Measurements from ENCODE around the gene DAB2IP. TPM values are rescaled to one million over a fixed set of nuclear protein-coding genes. Genes with fewer than 3 reads are reported as not detected.

The DAB2IP gene
- total RNA-seq, 1 donor from 2014 or later: 41.7 TPM

GRCh38 chr9:121626012-121626411 lies 25.4 kb upstream of the DAB2IP start:
- peaks cover 4% of the 10 kb centered on the region for H3K36me3 Mint-ChIP-seq (ENCODE audit: low read depth, unreplicated experiment)
- no peak overlapping the region for H3K4me3 Mint-ChIP-seq (ENCODE audit: unreplicated experiment)
- H3K27me3 Mint-ChIP-seq (ENCODE audit: low read depth, unreplicated experiment): peaks cover 14% of the 10 kb centered on the region
- peaks cover 11% of the 10 kb centered on the region for H3K4me1 Mint-ChIP-seq (ENCODE audit: low read depth, unreplicated experiment)
- H2AFZ ChIP-seq (ENCODE audit: low read depth, low read length): no peak overlapping the region
- H3K9me3 Mint-ChIP-seq (ENCODE audit: unreplicated experiment): no peaks in the 10 kb centered on the region
- no peaks in the 10 kb centered on the region for H3K36me3 ChIP-seq (ENCODE audit: insufficient read depth, low read length)
- no peaks in the 10 kb centered on the region for H3K27me3 ChIP-seq (ENCODE audit: insufficient read depth, low read length)
- H3K4me3 ChIP-seq (ENCODE audit: insufficient read depth, low read depth, low read length): no peak overlapping the region
- no peak for FAIRE-seq
- H3K79me2 ChIP-seq (ENCODE audit: insufficient read depth, low read length): no peaks in the 10 kb centered on the region
- no peak overlapping the region for H3K9ac ChIP-seq (ENCODE audit: low read length)
- H3K4me2 ChIP-seq (ENCODE audit: low read length): no peak overlapping the region
- peaks cover 5% of the 10 kb centered on the region for H4K20me1 ChIP-seq (ENCODE audit: insufficient read depth, low read length)
- no peak for DNase-seq (ENCODE audit: low read depth)
- no peaks in the 10 kb centered on the region for H3K9me3 ChIP-seq (ENCODE audit: insufficient read depth, low read depth, low read length)
- TF ChIP-seq CTCF (IDR thresholded peaks at IDR 0.05; ENCODE audit: insufficient read depth, low read depth, low read length) (no peak), EZH2 (IDR thresholded peaks at IDR 0.05; ENCODE audit: insufficient read depth, low read length) (no peak)
- no peak overlapping the region for H3K27ac ChIP-seq (ENCODE audit: low read depth, low read length)
- no peak overlapping the region for H3K27ac Mint-ChIP-seq (ENCODE audit: unreplicated experiment)
- no peaks in the 10 kb centered on the region for H3K4me1 ChIP-seq (ENCODE audit: insufficient read depth, low read length)

DNA sequence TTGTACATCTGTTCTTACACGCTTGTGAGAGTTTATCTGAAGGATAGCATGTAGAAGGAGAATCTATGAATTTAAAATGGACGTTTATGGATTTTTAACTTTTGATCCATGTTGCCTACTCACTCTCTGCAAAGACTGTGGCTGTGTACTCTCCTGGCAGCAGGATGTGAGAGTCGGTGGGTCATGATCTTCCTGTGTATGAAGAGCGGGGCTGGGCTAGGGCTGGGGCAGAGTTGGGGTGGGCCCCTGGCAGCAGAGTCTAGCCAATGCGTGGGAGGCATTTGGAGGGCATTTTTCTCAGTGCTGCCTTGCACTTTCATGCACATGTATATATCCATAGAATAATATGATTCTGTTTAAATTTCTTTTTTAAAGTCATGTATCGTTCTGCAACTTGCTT lies 24.0 kb upstream of the DAB2IP start:
- Mint-ChIP-seq H3K4me3 (ENCODE audit: unreplicated experiment) (no peak overlapping the region), H3K9me3 (ENCODE audit: unreplicated experiment) (no peaks in the 10 kb centered on the region), H3K36me3 (ENCODE audit: low read depth, unreplicated experiment) (peaks cover 4% of the 10 kb centered on the region), H3K4me1 (ENCODE audit: low read depth, unreplicated experiment) (peaks cover 9% of the 10 kb centered on the region), H3K27me3 (ENCODE audit: low read depth, unreplicated experiment) (peaks cover 17% of the 10 kb centered on the region), H3K27ac (ENCODE audit: unreplicated experiment) (no peak overlapping the region)
- no peak overlapping the region for H3K27ac ChIP-seq (ENCODE audit: low read depth, low read length)
- no peak overlapping the region for H3K4me2 ChIP-seq (ENCODE audit: low read length)
- H3K9ac ChIP-seq (ENCODE audit: low read length): no peak overlapping the region
- TF ChIP-seq EZH2 (IDR thresholded peaks at IDR 0.05; ENCODE audit: insufficient read depth, low read length) (no peak), CTCF (IDR thresholded peaks at IDR 0.05; ENCODE audit: insufficient read depth, low read depth, low read length) (no peak)
- no peak for FAIRE-seq
- no peaks in the 10 kb centered on the region for H3K9me3 ChIP-seq (ENCODE audit: insufficient read depth, low read depth, low read length)
- H3K36me3 ChIP-seq (ENCODE audit: insufficient read depth, low read length): no peaks in the 10 kb centered on the region
- no peaks in the 10 kb centered on the region for H3K79me2 ChIP-seq (ENCODE audit: insufficient read depth, low read length)
- DNase-seq (ENCODE audit: low read depth): no peak
- no peak overlapping the region for H3K4me3 ChIP-seq (ENCODE audit: insufficient read depth, low read depth, low read length)
- no peak overlapping the region for H2AFZ ChIP-seq (ENCODE audit: low read depth, low read length)
- no peaks in the 10 kb centered on the region for H3K27me3 ChIP-seq (ENCODE audit: insufficient read depth, low read length)
- peaks cover 5% of the 10 kb centered on the region for H4K20me1 ChIP-seq (ENCODE audit: insufficient read depth, low read length)
- no peaks in the 10 kb centered on the region for H3K4me1 ChIP-seq (ENCODE audit: insufficient read depth, low read length)

DNA sequence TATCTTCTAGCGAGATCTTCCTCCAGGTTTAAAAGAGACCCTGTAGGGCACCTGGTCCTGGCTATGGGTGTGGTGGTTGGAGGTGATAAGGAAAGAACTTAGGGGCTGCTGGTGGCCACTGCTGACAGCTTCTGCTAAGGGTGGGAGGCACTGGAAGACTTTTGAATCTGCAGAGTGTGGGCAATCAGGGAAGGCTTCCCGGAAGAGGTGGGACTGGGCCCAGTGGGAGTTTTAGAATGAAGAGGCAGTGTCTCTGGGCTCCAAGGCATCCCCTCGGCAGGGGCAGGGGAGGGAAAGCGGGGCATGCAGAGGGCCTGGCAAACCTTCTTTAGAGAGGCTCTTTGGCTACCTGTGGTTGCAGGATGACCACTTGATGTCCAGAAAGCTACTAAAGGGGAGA lies 23.0 kb upstream of the DAB2IP start:
- Histone ChIP-seq H3K79me2 (ENCODE audit: insufficient read depth, low read length) (no peaks in the 10 kb centered on the region), H3K4me3 (ENCODE audit: insufficient read depth, low read depth, low read length) (no peak overlapping the region), H4K20me1 (ENCODE audit: insufficient read depth, low read length) (peaks cover 7% of the 10 kb centered on the region), H3K9ac (ENCODE audit: low read length) (no peak overlapping the region), H3K27me3 (ENCODE audit: insufficient read depth, low read length) (no peaks in the 10 kb centered on the region), H3K36me3 (ENCODE audit: insufficient read depth, low read length) (no peaks in the 10 kb centered on the region), H2AFZ (ENCODE audit: low read depth, low read length) (no peak overlapping the region), H3K4me2 (ENCODE audit: low read length) (no peak overlapping the region), H3K4me1 (ENCODE audit: insufficient read depth, low read length) (no peaks in the 10 kb centered on the region), H3K27ac (ENCODE audit: low read depth, low read length) (no peak overlapping the region), H3K9me3 (ENCODE audit: insufficient read depth, low read depth, low read length) (no peaks in the 10 kb centered on the region)
- TF ChIP-seq CTCF (IDR thresholded peaks at IDR 0.05; ENCODE audit: insufficient read depth, low read depth, low read length): no peak
- no peak for TF ChIP-seq EZH2 (IDR thresholded peaks at IDR 0.05; ENCODE audit: insufficient read depth, low read length)
- Mint-ChIP-seq H3K27ac (ENCODE audit: unreplicated experiment) (no peak overlapping the region), H3K36me3 (ENCODE audit: low read depth, unreplicated experiment) (peaks cover 4% of the 10 kb centered on the region), H3K27me3 (ENCODE audit: low read depth, unreplicated experiment) (peaks cover 21% of the 10 kb centered on the region), H3K4me3 (ENCODE audit: unreplicated experiment) (no peak overlapping the region), H3K4me1 (ENCODE audit: low read depth, unreplicated experiment) (peaks cover 15% of the 10 kb centered on the region), H3K9me3 (ENCODE audit: unreplicated experiment) (no peaks in the 10 kb centered on the region)
- DNase-seq (ENCODE audit: low read depth) (no peak), FAIRE-seq (no peak)
